Prostate gland (tissue), 2 donors: Measurements from ENCODE around the gene EPSTI1. TPM values are rescaled to one million over a fixed set of nuclear protein-coding genes. Genes with fewer than 3 reads are reported as not detected.

Experiments used
- DNase-seq: peaks from one replicate; pipeline ENCODE4 v3.0.0-alpha.2; 2019; ENCODE audit warnings: low spot score
- H3K27ac ChIP-seq, 2 donors: fragments of 200-600 bp; sonication (generic); 2 replicates each; pipeline ENCODE4 v1.5.1; 2017 to 2019
- H3K27me3 ChIP-seq: fragments of 200-600 bp; sonication (generic); replicated peaks from 2 replicates; pipeline ENCODE4 v1.5.1; 2019; ENCODE audit not compliant: insufficient read depth
- H3K36me3 ChIP-seq, 2 donors: fragments of 200-600 bp; sonication (generic); 1 replicate in 1 of 2; 2 replicates in 1 of 2; pipeline versions ENCODE4 v1.5.1 to v1.8.1; 2017 to 2019
- H3K4me1 ChIP-seq: fragments of 200-600 bp; sonication (generic); replicated peaks from 2 replicates; pipeline ENCODE4 v1.5.1; 2019
- H3K4me3 ChIP-seq, 2 donors: fragments of 200-600 bp; sonication (generic); 2 replicates each; pipeline ENCODE4 v1.5.1; 2017 to 2019
- H3K9me3 ChIP-seq: fragments of 200-600 bp; sonication (generic); 2 replicates; pipeline ENCODE4 v1.5.1; 2017
- CTCF ChIP-seq, 4 experiments: fragments of 200-600 bp in 2 of 4; fragments of 450-650 bp in 2 of 4; sonication (generic) in 2 of 4; IDR thresholded peaks; 1 replicate in 3 of 4; 2 replicates in 1 of 4; pipeline ENCODE4 v1.5.1; 2016 to 2019; ENCODE audit warnings: antibody characterized with exemption in 4 of 4, mild to moderate bottlenecking in 2 of 4, moderate library complexity in 2 of 4
- POLR2A ChIP-seq: fragments of 450-650 bp; IDR thresholded peaks from one replicate; pipeline ENCODE4 v1.6.1; 2016; ENCODE audit warnings: antibody characterized with exemption, mild to moderate bottlenecking
- POLR2AphosphoS5 ChIP-seq: sonication (generic); formaldehyde crosslinking; IDR thresholded peaks from one replicate; pipeline ENCODE4 v1.6.1; 2017; ENCODE audit warnings: antibody characterized with exemption
- WGBS: methylation state at CpG from one replicate; pipeline ENCODE4 v1.1.5; 2018; 5-methylcytosine and 5-hydroxymethylcytosine counted together
- intact Hi-C: fragments of 100-400 bp; cut with DNase I; formaldehyde crosslinking; loops from one replicate; pipeline ENCODE4 v1.14.2; 2022
- total RNA-seq, 2 donors: library from RNA; depleted of rRNA; stranded (reverse); fragments of >200 nt; gene quantifications; one replicate each; pipeline ENCODE4 v1.1.0, GENCODE V29; 2016

The EPSTI1 gene
- total RNA-seq, 2 donors from 2014 or later, result 1.7 to 8.0 TPM

GRCh38 chr13:43009506-43009905 is 17.5 kb upstream of the EPSTI1 start:
- no peaks in the 10 kb centered on the region for H3K4me1 ChIP-seq
- WGBS, result 73% methylated on average over 1 of the region's 1 CpG
- no peak for DNase-seq
- no peak overlapping the region for H3K27ac ChIP-seq
- no peaks in the 10 kb centered on the region for H3K36me3 ChIP-seq
- TF ChIP-seq CTCF (IDR thresholded peaks at IDR 0.05) (no peak), POLR2A (no peak), POLR2AphosphoS5 (no peak)
- H3K9me3 ChIP-seq, result no peaks in the 10 kb centered on the region
- no peak overlapping the region for H3K4me3 ChIP-seq
- intact Hi-C loops, result no loop called here
- H3K27me3 ChIP-seq, result no peaks in the 10 kb centered on the region

GRCh38 chr13:43008596-43008995 is 16.6 kb upstream of the EPSTI1 start:
- no peaks in the 10 kb centered on the region for H3K27me3 ChIP-seq
- H3K4me3 ChIP-seq, result no peak overlapping the region
- TF ChIP-seq POLR2A (no peak), POLR2AphosphoS5 (no peak), CTCF (IDR thresholded peaks at IDR 0.05) (no peak)
- H3K9me3 ChIP-seq, result no peaks in the 10 kb centered on the region
- intact Hi-C loops, result no loop called here
- H3K27ac ChIP-seq, result no peak overlapping the region
- no peaks in the 10 kb centered on the region for H3K36me3 ChIP-seq
- no peak for DNase-seq
- 85% methylated on average over 3 of the region's 3 CpGs for WGBS
- no peaks in the 10 kb centered on the region for H3K4me1 ChIP-seq

DNA sequence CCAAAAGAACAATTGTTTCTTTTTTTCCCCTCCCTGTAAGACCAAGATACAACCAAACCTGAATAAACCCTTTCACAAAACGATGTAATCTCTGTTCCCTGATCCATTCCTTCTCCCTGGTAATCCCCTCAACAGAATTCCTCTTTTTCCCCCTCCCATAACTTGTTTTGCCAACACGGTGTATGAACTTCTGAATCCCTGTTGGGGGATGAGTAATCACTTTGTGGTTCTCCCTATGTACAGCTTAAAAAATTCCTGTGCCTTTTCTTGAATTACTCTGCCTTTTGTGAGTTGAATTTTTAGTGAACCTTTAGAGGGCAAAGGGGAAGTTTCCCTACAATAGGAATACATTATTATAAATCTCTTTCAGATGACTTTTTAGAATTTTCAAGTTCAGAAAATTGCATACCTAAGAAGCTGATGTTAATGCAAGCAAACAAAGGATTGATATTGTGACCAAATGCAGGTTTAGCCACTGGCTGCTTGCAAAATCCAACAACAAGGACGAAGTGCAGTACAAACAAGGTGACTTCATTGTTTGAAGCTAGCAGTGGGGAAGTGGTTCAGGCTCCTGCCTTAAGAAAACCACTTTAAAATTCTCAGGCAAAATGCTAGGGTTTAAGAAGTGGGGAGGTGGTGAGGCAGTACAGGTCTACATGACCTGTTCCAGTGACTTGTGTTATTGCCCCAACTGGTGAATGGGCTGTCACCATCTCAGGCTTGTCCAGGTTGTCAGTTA is 15.0 kb upstream of the EPSTI1 start:
- TF ChIP-seq POLR2AphosphoS5, result no peak
- no peak for TF ChIP-seq POLR2A
- TF ChIP-seq CTCF (IDR thresholded peaks at IDR 0.05), result no peak
- intact Hi-C loops, result no loop called here
- no peak for DNase-seq

DNA sequence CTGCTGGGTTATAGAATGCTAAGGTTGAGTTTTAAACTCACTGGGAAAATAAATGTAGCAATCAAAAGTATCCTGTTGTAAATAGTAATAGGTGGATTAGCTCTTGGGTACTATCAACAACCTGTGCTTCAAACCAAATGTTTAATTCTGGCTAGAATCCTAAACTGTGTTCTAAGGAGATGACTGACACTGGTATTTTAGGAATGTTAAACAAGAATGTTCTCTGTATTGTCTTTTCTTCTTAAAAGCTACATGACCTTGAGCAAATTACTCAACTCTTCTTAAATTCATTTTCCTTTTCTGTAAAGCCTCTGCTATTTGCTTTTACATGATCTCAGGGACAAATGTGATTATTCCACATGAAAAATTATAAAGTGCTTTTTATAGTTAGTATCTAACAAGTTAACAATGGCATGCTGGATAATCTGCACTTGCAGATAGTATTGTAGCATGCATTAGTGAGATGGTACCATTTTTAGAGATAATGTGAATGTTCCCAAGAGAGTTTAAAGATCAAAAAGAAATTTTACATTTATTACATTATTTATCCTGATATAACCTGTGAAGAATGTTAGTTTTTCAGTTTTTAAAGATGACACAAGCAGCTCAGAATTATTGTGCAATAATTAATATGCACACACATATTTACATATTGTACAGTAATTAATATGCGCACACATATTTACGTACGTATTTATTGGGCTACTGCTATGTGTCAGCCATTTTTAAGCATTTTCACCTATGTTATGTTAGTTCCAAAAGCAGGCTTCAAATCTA is 13.6 kb upstream of the EPSTI1 start:
- WGBS, result 93% methylated on average over 3 of the region's 3 CpGs
- intact Hi-C loops, result no loop called here
- Histone ChIP-seq H3K4me3 (no peak overlapping the region), H3K9me3 (no peaks in the 10 kb centered on the region), H3K4me1 (no peaks in the 10 kb centered on the region), H3K27me3 (no peaks in the 10 kb centered on the region), H3K36me3 (no peaks in the 10 kb centered on the region), H3K27ac (no peak overlapping the region)
- no peak for TF ChIP-seq CTCF (IDR thresholded peaks at IDR 0.05)
- TF ChIP-seq POLR2A, result no peak
- TF ChIP-seq POLR2AphosphoS5, result no peak
- DNase-seq, result no peak

More for the DNA sequence above, 15.0 kb upstream of the EPSTI1 start:
- WGBS, result 42% methylated on average over 3 of the region's 3 CpGs
- no peak overlapping the region for H3K4me3 ChIP-seq
- no peaks in the 10 kb centered on the region for H3K36me3 ChIP-seq
- H3K27me3 ChIP-seq, result no peaks in the 10 kb centered on the region
- H3K9me3 ChIP-seq, result no peaks in the 10 kb centered on the region
- no peaks in the 10 kb centered on the region for H3K4me1 ChIP-seq
- H3K27ac ChIP-seq, result no peak overlapping the region
